HepG2 (cell line): ENCODE results near the gene TOMM6. TPM values are rescaled to one million over a fixed set of nuclear protein-coding genes. Genes with fewer than 3 reads are reported as not detected.

Experiments used
- AKAP8 ChIP-seq: sonication (generic); formaldehyde crosslinking; IDR thresholded peaks from 2 replicates; pipeline ENCODE4 v1.5.1; 2020; ENCODE audit warnings: mild to moderate bottlenecking, missing genetic modification reagents
- BORCS8-MEF2B ChIP-seq: sonication (generic); formaldehyde crosslinking; IDR thresholded peaks from 2 replicates; pipeline ENCODE4 v1.8.0; 2022; ENCODE audit warnings: mild to moderate bottlenecking, missing genetic modification reagents
- DNMT3B ChIP-seq: conservative IDR thresholded peaks from 2 replicates; pipeline ENCODE4 v1.6.1; 2016; ENCODE audit warnings: missing biosample characterization, control low read depth
- E2F2 ChIP-seq: sonication (generic); formaldehyde crosslinking; IDR thresholded peaks from 2 replicates; pipeline ENCODE4 v1.4.0; 2020; ENCODE audit warnings: missing genetic modification reagents, borderline replicate concordance
- ERF ChIP-seq: IDR thresholded peaks from 2 replicates; pipeline ENCODE4 v1.6.1; 2018; ENCODE audit warnings: missing biosample characterization, missing genetic modification reagents
- GTF2F1 ChIP-seq: fragments of 150-350 bp; IDR thresholded peaks from 2 replicates; pipeline ENCODE4 v1.6.1; 2014; ENCODE audit warnings: low read length
- HHEX ChIP-seq: IDR thresholded peaks from 2 replicates; pipeline ENCODE4 v1.6.1; 2016; ENCODE audit warnings: control low read depth
- IKZF4 ChIP-seq: sonication (generic); formaldehyde crosslinking; IDR thresholded peaks from 2 replicates; pipeline ENCODE4 v1.5.1; 2020; ENCODE audit warnings: borderline replicate concordance, mild to moderate bottlenecking, low read depth, missing genetic modification reagents; ENCODE audit errors: not compliant biosample characterization
- NAIF1 ChIP-seq: sonication (generic); formaldehyde crosslinking; IDR thresholded peaks from 2 replicates; pipeline ENCODE4 v1.5.0; 2020; ENCODE audit warnings: mild to moderate bottlenecking, missing genetic modification reagents, borderline replicate concordance
- POLR2G ChIP-seq: fragments of 200-400 bp; formaldehyde crosslinking; IDR thresholded peaks from 2 replicates; pipeline ENCODE4 v1.6.1; 2018; ENCODE audit warnings: mild to moderate bottlenecking, low read depth, low read length, moderate library complexity
- RFXAP ChIP-seq: sonication (generic); formaldehyde crosslinking; IDR thresholded peaks from 2 replicates; pipeline ENCODE4 v1.4.0; 2020; ENCODE audit warnings: missing genetic modification reagents, borderline replicate concordance
- SRSF1 ChIP-seq: fragments of 200-400 bp; formaldehyde crosslinking; optimal IDR thresholded peaks from 2 replicates; pipeline ENCODE3; 2017; ENCODE audit warnings: mild to moderate bottlenecking, low read depth, low read length, moderate library complexity
- USF2 ChIP-seq, 2 experiments: sonication (generic) in 1 of 2; formaldehyde crosslinking in 1 of 2; IDR thresholded peaks; 2 replicates each; pipeline versions ENCODE4 v1.5.1 to v1.6.1; 2011 to 2020; ENCODE audit warnings: borderline replicate concordance in 1 of 2, low read depth in 1 of 2, low read length in 1 of 2, mild to moderate bottlenecking in 1 of 2, missing genetic modification reagents in 1 of 2, moderate library complexity in 1 of 2
- YEATS2 ChIP-seq: sonication (generic); formaldehyde crosslinking; IDR thresholded peaks from 2 replicates; pipeline ENCODE4 v1.4.0; 2020; ENCODE audit warnings: missing genetic modification reagents, borderline replicate concordance
- ZC3H13 ChIP-seq: sonication (generic); formaldehyde crosslinking; IDR thresholded peaks from 2 replicates; pipeline ENCODE4 v1.8.1; 2023; ENCODE audit warnings: mild to moderate bottlenecking, missing genetic modification reagents, moderate library complexity
- ZFP41 ChIP-seq: sonication (generic); formaldehyde crosslinking; IDR thresholded peaks from 2 replicates; pipeline ENCODE4 v1.4.0; 2020; ENCODE audit warnings: mild to moderate bottlenecking, missing genetic modification reagents, borderline replicate concordance
- ZFYVE20 ChIP-seq: sonication (generic); formaldehyde crosslinking; IDR thresholded peaks from 2 replicates; pipeline ENCODE4 v1.8.0; 2023; ENCODE audit warnings: low read depth, mild to moderate bottlenecking, moderate library complexity, missing genetic modification reagents, borderline replicate concordance
- ZNF280B ChIP-seq: sonication (generic); formaldehyde crosslinking; IDR thresholded peaks from 2 replicates; pipeline ENCODE4 v1.5.0; 2020; ENCODE audit warnings: missing genetic modification reagents, mild to moderate bottlenecking, borderline replicate concordance
- ZNF546 ChIP-seq: sonication (generic); formaldehyde crosslinking; conservative IDR thresholded peaks from 2 replicates; pipeline ENCODE4 v1.8.1; 2023; ENCODE audit warnings: mild to moderate bottlenecking, missing genetic modification reagents
- ZNF549 ChIP-seq: sonication (generic); formaldehyde crosslinking; IDR thresholded peaks from 2 replicates; pipeline ENCODE4 v1.5.0; 2020; ENCODE audit warnings: missing genetic modification reagents
- ZNF556 ChIP-seq: sonication (generic); formaldehyde crosslinking; IDR thresholded peaks from 2 replicates; pipeline ENCODE4 v1.4.0; 2020; ENCODE audit warnings: mild to moderate bottlenecking, missing genetic modification reagents, borderline replicate concordance
- ZNF607 ChIP-seq: sonication (generic); formaldehyde crosslinking; IDR thresholded peaks from 2 replicates; pipeline ENCODE4 v1.5.1; 2020; ENCODE audit warnings: missing genetic modification reagents, mild to moderate bottlenecking, borderline replicate concordance
- ZNF747 ChIP-seq: sonication (generic); formaldehyde crosslinking; IDR thresholded peaks from 2 replicates; pipeline ENCODE4 v1.8.1; 2023; ENCODE audit warnings: missing genetic modification reagents, mild to moderate bottlenecking, borderline replicate concordance
- polyA plus RNA-seq, 8 experiments: library from polyadenylated mRNA; depleted of rRNA in 3 of 8; stranded (reverse) in 7 of 8; unstranded in 1 of 8; fragments of >200 nt; fragmentation: Illumina TruSeq in 4 of 8; extraction: Trizol in 4 of 8; gene quantifications; 2 replicates each; pipeline versions ENCODE4 v1.2.1 to v1.2.3, GENCODE V29; 2011 to 2016; ENCODE audit warnings: low read depth in 4 of 8, missing spikeins in 1 of 8, mixed read lengths in 1 of 8; ENCODE audit not compliant: insufficient read depth in 1 of 8
- total RNA-seq, 5 experiments: library from RNA; depleted of rRNA; stranded (reverse); fragments of >200 nt; fragmentation: Illumina TruSeq; extraction: Trizol; gene quantifications; 2 replicates each; pipeline ENCODE4 v1.2.3, GENCODE V29; 2016; ENCODE audit warnings: low read depth in 1 of 5

The TOMM6 gene
- total and polyA plus RNA-seq, 2 of the 13 experiments (the other 11 are each of a cell fraction or from before 2014, with no cell fraction given), result 320 to 321 TPM

- TF ChIP-seq ZNF607 (CRISPR knock-in tag) (peak; percentile 84; the same call in 1 of the 2 replicates), POLR2G (peak; percentile 58), DNMT3B (0 out of 2 replicates have a peak, but pooled peaks have one; percentile 33), ERF (CRISPR knock-in tag) (peak; percentile 95), ZNF549 (CRISPR knock-in tag) (no peak), GTF2F1 (0 out of 2 replicates have a peak, but pooled peaks have one; percentile 54), HHEX (CRISPR knock-in tag) (no peak), ZFP41 (CRISPR knock-in tag) (no peak), ZNF747 (CRISPR knock-in tag) (peak; percentile 79; the same call in 1 of the 2 replicates), AKAP8 (CRISPR knock-in tag) (peak; percentile 80), ZFYVE20 (no peak), ZC3H13 (peak; percentile 35; the same call in 1 of the 2 replicates), BORCS8-MEF2B (CRISPR knock-in tag) (peak; percentile 33; the same call in 1 of the 2 replicates), E2F2 (CRISPR knock-in tag) (no peak), ZNF546 (peak; percentile 74; the same call in 1 of the 2 replicates), YEATS2 (CRISPR knock-in tag) (peak; percentile 91), SRSF1 (peak; percentile 62), NAIF1 (CRISPR knock-in tag) (no peak), RFXAP (CRISPR knock-in tag) (peak; percentile 84; the same call in 1 of the 2 replicates), USF2 (IDR thresholded peaks at IDR 0.05; ENCODE audit: low read depth, low read length) (no peak), USF2 (CRISPR knock-in tag; IDR thresholded peaks at IDR 0.05; ENCODE audit: borderline replicate concordance) (peak; percentile 28; the same call in 1 of the 2 replicates), IKZF4 (CRISPR knock-in tag) (peak; percentile 70), ZNF556 (peak; percentile 94), ZNF280B (peak; percentile 41; the same call in 1 of the 2 replicates)
Observed at GRCh38 chr6:41779788-41780550, 7.5 kb upstream of the TOMM6 start, which contains the start of gene FRS3 (continued).
